ENCODE measurements around the gene FNDC7.
A peak's percentile ranks its signal among the peaks of the same experiment; 100 is the strongest.

- TF ChIP-seq TBL1XR1 (IDR thresholded peaks at IDR 0.05; ENCODE audit: low read length in 2 of 2): no peak
- TF ChIP-seq ZNF121 (CRISPR knock-in tag; conservative IDR thresholded peaks at IDR 0.05): no peak
- TF ChIP-seq POLR2A (conservative IDR thresholded peaks at IDR 0.05): no peak
- TF ChIP-seq TEAD2 (tag; IDR thresholded peaks at IDR 0.05): no peak
- no peak for TF ChIP-seq CTCF (IDR thresholded peaks at IDR 0.05 in 2 of 3, conservative IDR thresholded peaks at IDR 0.05 in 1 of 3; ENCODE audit: insufficient read depth in 2 of 3, low read depth in 1 of 3, low read length in 3 of 3)
- TF ChIP-seq REST (IDR thresholded peaks at IDR 0.05; ENCODE audit: borderline replicate concordance): no peak
- no peak for TF ChIP-seq REST (CRISPR knock-in tag; IDR thresholded peaks at IDR 0.05; ENCODE audit: low read depth)
- peak; percentile 54; the same call in 1 of the 2 replicates for TF ChIP-seq CBFA2T3 (IDR thresholded peaks at IDR 0.05)
- TF ChIP-seq ZNF75A (CRISPR knock-in tag; IDR thresholded peaks at IDR 0.05): no peak
Observed at GRCh38 chr1:108686614-108687313, 25.9 kb upstream of the FNDC7 start.
